H9 (cell line): ENCODE results near the gene SETBP1. TPM values are rescaled to one million over a fixed set of nuclear protein-coding genes. Genes with fewer than 3 reads are reported as not detected.

ENCODE experiments used
- DNase-seq: peaks from one replicate; pipeline ENCODE4 v3.0.0-alpha.2; 2017
- H2AFZ ChIP-seq: one replicate; pipeline ENCODE4 v1.6.1; 2013; ENCODE audit warnings: mild to moderate bottlenecking, low read length, control low read depth, moderate library complexity
- H2AK5ac ChIP-seq: 2 replicates; pipeline ENCODE4 v1.6.1; 2013; ENCODE audit warnings: low read length, control low read depth, mixed read lengths; ENCODE audit not compliant: insufficient read length
- H2BK120ac ChIP-seq: one replicate; pipeline ENCODE4 v1.6.1; 2013; ENCODE audit warnings: low read depth, mild to moderate bottlenecking, low read length, control low read depth, inconsistent platforms; ENCODE audit not compliant: poor library complexity, severe bottlenecking
- H2BK12ac ChIP-seq: 2 replicates; pipeline ENCODE4 v1.6.1; 2013; ENCODE audit warnings: low read length, control low read depth, mixed read lengths, low read depth; ENCODE audit not compliant: insufficient read length
- H2BK15ac ChIP-seq: 2 replicates; pipeline ENCODE4 v1.6.1; 2013; ENCODE audit warnings: low read depth, low read length, control low read depth
- H2BK20ac ChIP-seq: one replicate; pipeline ENCODE4 v1.6.1; 2013; ENCODE audit warnings: low read depth, mild to moderate bottlenecking, low read length, control low read depth, inconsistent platforms; ENCODE audit not compliant: poor library complexity, severe bottlenecking
- H2BK5ac ChIP-seq: 2 replicates; pipeline ENCODE4 v1.6.1; 2013; ENCODE audit warnings: low read length, control low read depth, mixed read lengths; ENCODE audit not compliant: insufficient read length
- H3K14ac ChIP-seq: 2 replicates; pipeline ENCODE4 v1.6.1; 2013; ENCODE audit warnings: low read length, control low read depth; ENCODE audit not compliant: insufficient read depth
- H3K18ac ChIP-seq: 2 replicates; pipeline ENCODE4 v1.6.1; 2013; ENCODE audit warnings: low read depth, mild to moderate bottlenecking, mixed read lengths, low read length, control low read depth; ENCODE audit not compliant: insufficient read length
- H3K23ac ChIP-seq: 2 replicates; pipeline ENCODE4 v1.6.1; 2013; ENCODE audit warnings: low read length, control low read depth, mixed read lengths, low read depth; ENCODE audit not compliant: insufficient read length
- H3K23me2 ChIP-seq: 2 replicates; pipeline ENCODE4 v1.6.1; 2013; ENCODE audit warnings: low read depth, mild to moderate bottlenecking, mixed read lengths, low read length, control low read depth; ENCODE audit not compliant: insufficient read length, poor library complexity, severe bottlenecking
- H3K27ac ChIP-seq: 2 replicates; pipeline ENCODE4 v1.5.1; 2013; ENCODE audit warnings: low read length, control low read depth, mixed read lengths, low read depth; ENCODE audit not compliant: insufficient read length
- H3K27me3 ChIP-seq: 2 replicates; pipeline ENCODE4 v1.6.1; 2013; ENCODE audit warnings: low read length, control low read depth, inconsistent platforms; ENCODE audit not compliant: insufficient read depth
- H3K4ac ChIP-seq: 2 replicates; pipeline ENCODE4 v1.6.1; 2013; ENCODE audit warnings: low read depth, mild to moderate bottlenecking, control low read depth, inconsistent platforms, low read length, moderate library complexity
- H3K4me1 ChIP-seq: 2 replicates; pipeline ENCODE4 v1.6.1; 2013; ENCODE audit warnings: low read length, control low read depth, inconsistent platforms; ENCODE audit not compliant: insufficient read depth
- H3K4me2 ChIP-seq: 2 replicates; pipeline ENCODE4 v1.6.1; 2013; ENCODE audit warnings: low read length, control low read depth, mixed read lengths; ENCODE audit not compliant: insufficient read length, insufficient read depth
- H3K56ac ChIP-seq: 2 replicates; pipeline ENCODE4 v1.6.1; 2013; ENCODE audit warnings: low read depth, mild to moderate bottlenecking, mixed read lengths, low read length, control low read depth; ENCODE audit not compliant: insufficient read length
- H3K79me1 ChIP-seq: 2 replicates; pipeline ENCODE4 v1.6.1; 2013; ENCODE audit warnings: low read depth, mild to moderate bottlenecking, moderate library complexity, low read length, control low read depth, inconsistent platforms; ENCODE audit not compliant: insufficient read depth, poor library complexity, severe bottlenecking
- H3K79me2 ChIP-seq: 2 replicates; pipeline ENCODE4 v1.6.1; 2013; ENCODE audit warnings: low read length, control low read depth, inconsistent platforms; ENCODE audit not compliant: insufficient read depth
- H3K9ac ChIP-seq: 2 replicates; pipeline ENCODE4 v1.6.1; 2013; ENCODE audit warnings: low read length, control low read depth, mixed read lengths; ENCODE audit not compliant: insufficient read length; ENCODE audit errors: extremely low read depth
- H3K9me3 ChIP-seq: one replicate; pipeline ENCODE4 v1.6.1; 2013; ENCODE audit warnings: low read depth, low read length, inconsistent platforms; ENCODE audit not compliant: control insufficient read depth
- H3T11ph ChIP-seq: one replicate; pipeline ENCODE4 v1.6.1; 2013; ENCODE audit warnings: mild to moderate bottlenecking, low read length, control low read depth, inconsistent platforms
- H4K20me1 ChIP-seq: one replicate; pipeline ENCODE4 v1.6.1; 2013; ENCODE audit not compliant: control insufficient read depth, insufficient read length, insufficient read depth
- H4K5ac ChIP-seq: 2 replicates; pipeline ENCODE4 v1.6.1; 2013; ENCODE audit warnings: low read depth, mild to moderate bottlenecking, mixed read lengths, low read length, control low read depth; ENCODE audit not compliant: insufficient read length
- H4K8ac ChIP-seq: replicated peaks from 2 replicates; pipeline ENCODE4 v1.6.1; 2013; ENCODE audit warnings: low read length, control low read depth, mixed read lengths, low read depth; ENCODE audit not compliant: insufficient read length
- H4K91ac ChIP-seq: 2 replicates; pipeline ENCODE4 v1.6.1; 2013; ENCODE audit warnings: low read depth, mild to moderate bottlenecking, moderate library complexity, mixed read lengths, low read length, control low read depth; ENCODE audit not compliant: insufficient read length
- H3K27ac Mint-ChIP-seq, 3 experiments: 2 replicates in 2 of 3; 3 replicates in 1 of 3; pipeline ENCODE4 v1.8.0; 2020 to 2021; ENCODE audit warnings: mixed read lengths in 3 of 3, mild to moderate bottlenecking in 1 of 3, moderate library complexity in 1 of 3
- H3K27me3 Mint-ChIP-seq: 2 replicates; pipeline ENCODE4 v1.8.0; 2021; ENCODE audit warnings: low read depth, mild to moderate bottlenecking, moderate library complexity, mixed read lengths
- H3K36me3 Mint-ChIP-seq, 3 experiments: 2 replicates in 2 of 3; 3 replicates in 1 of 3; pipeline ENCODE4 v1.8.0; 2020 to 2021; ENCODE audit warnings: low read depth in 3 of 3, mixed read lengths in 3 of 3; ENCODE audit not compliant: insufficient read depth in 1 of 3
- H3K4me1 Mint-ChIP-seq, 2 experiments: 2 replicates each; pipeline ENCODE4 v1.8.0; 2020; ENCODE audit warnings: mixed read lengths in 2 of 2
- H3K4me3 Mint-ChIP-seq, 2 experiments: 2 replicates in 1 of 2; 3 replicates in 1 of 2; pipeline ENCODE4 v1.8.0; 2020 to 2021; ENCODE audit warnings: mild to moderate bottlenecking in 2 of 2, mixed read lengths in 2 of 2, moderate library complexity in 1 of 2
- H3K9me3 Mint-ChIP-seq, 2 experiments: 2 replicates in 1 of 2; 3 replicates in 1 of 2; pipeline ENCODE4 v1.8.0; 2020; ENCODE audit warnings: mild to moderate bottlenecking in 2 of 2, mixed read lengths in 2 of 2, moderate library complexity in 1 of 2
- WGBS: extraction: QIAGEN DNeasy Blood & Tissue Kit; methylation state at CpG from one replicate; pipeline ENCODE4 v1.1.7; 2013; ENCODE audit warnings: missing lambda C conversion rate, low lambda C conversion rate, mixed read lengths; ENCODE audit not compliant: insufficient read length; ENCODE audit errors: extremely low coverage; 5-methylcytosine and 5-hydroxymethylcytosine counted together
- total RNA-seq: library from RNA; stranded (reverse); gene quantifications from 2 replicates; pipeline ENCODE4 v1.2.1, GENCODE V29; 2021
- TF ChIP-seq, protein P1 (sequence below): fragments of 200-600 bp; sonication (generic); conservative IDR thresholded peaks from 3 replicates; pipeline ENCODE4 v1.8.0; 2021; ENCODE audit warnings: antibody characterized with exemption, mild to moderate bottlenecking

The SETBP1 gene
- total RNA-seq, 1 experiment from 2014 or later: 4.6 TPM

DNA sequence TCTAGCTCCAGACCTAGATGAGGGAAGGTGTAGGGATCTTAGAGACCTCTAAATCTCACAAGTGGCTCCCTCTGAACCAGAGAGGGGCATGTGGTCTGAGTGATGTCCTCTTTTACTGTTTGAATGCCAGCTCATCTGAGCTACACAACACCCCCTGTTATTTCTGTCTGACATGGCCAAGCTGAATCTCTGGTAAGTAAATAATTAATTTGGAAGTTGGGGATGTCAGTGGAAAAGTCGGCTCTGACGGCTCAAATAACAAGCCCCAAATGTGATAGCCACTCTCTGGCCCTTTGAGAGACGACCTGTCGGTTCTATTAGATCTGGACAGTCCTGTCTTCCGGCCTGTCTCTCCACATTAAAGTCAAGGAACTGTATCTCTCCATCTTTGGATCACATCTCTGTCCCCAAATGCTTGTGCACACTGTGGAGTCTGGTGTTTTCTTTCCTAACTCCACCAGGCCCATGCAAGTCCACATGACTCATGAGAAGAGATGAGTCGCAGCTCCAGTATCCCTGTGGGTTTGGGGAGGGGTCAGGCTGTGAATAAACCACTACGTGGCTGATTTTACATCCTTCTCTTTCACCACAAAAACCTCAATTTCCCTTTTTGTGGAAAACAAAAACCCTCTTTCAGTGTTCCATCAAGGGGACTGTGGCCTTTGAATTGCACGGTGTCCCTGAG, 52.5 kb downstream of the SETBP1 start:
- H3K4me3 Mint-ChIP-seq: no peak overlapping the region

More for the DNA sequence above, 52.5 kb downstream of the SETBP1 start:
- Histone ChIP-seq H2BK12ac (no peak overlapping the region), H3K14ac (no peak overlapping the region), H4K20me1 (no peaks in the 10 kb centered on the region), H3K27ac (no peak overlapping the region), H2BK15ac (no peak overlapping the region), H2BK120ac (no peak overlapping the region), H3K79me1 (no peaks in the 10 kb centered on the region), H3K9ac (no peak overlapping the region), H3K4me2 (no peak overlapping the region), H3K18ac (no peak overlapping the region), H3K79me2 (no peaks in the 10 kb centered on the region), H2AK5ac (no peak overlapping the region), H3K56ac (no peak overlapping the region), H2BK5ac (no peak overlapping the region), H3K9me3 (no peaks in the 10 kb centered on the region), H2BK20ac (no peak overlapping the region), H3K23me2 (no peaks in the 10 kb centered on the region), H3K4ac (no peak overlapping the region), H3K23ac (no peak overlapping the region), H4K8ac (no peak overlapping the region), H4K91ac (no peak overlapping the region), H3T11ph (no peak overlapping the region), H3K4me1 (peaks cover 7% of the 10 kb centered on the region; the same call in 1 of the 2 replicates), H3K27me3 (no peaks in the 10 kb centered on the region), H2AFZ (no peak overlapping the region), H4K5ac (no peak overlapping the region)
- DNase-seq: no peak
- no CpG with 5 or more reads among the region's 8 CpGs for WGBS
- Mint-ChIP-seq H3K4me1 (peaks cover 13 to 24% of the 10 kb centered on the region in 2 experiments), H3K27me3 (no peaks in the 10 kb centered on the region), H3K36me3 (no peaks in the 10 kb centered on the region; a peak in 2 of 7 replicates), H3K9me3 (no peaks in the 10 kb centered on the region), H3K27ac (no peak overlapping the region; a peak in 1 of 7 replicates)
- TF ChIP-seq, protein P1, sequence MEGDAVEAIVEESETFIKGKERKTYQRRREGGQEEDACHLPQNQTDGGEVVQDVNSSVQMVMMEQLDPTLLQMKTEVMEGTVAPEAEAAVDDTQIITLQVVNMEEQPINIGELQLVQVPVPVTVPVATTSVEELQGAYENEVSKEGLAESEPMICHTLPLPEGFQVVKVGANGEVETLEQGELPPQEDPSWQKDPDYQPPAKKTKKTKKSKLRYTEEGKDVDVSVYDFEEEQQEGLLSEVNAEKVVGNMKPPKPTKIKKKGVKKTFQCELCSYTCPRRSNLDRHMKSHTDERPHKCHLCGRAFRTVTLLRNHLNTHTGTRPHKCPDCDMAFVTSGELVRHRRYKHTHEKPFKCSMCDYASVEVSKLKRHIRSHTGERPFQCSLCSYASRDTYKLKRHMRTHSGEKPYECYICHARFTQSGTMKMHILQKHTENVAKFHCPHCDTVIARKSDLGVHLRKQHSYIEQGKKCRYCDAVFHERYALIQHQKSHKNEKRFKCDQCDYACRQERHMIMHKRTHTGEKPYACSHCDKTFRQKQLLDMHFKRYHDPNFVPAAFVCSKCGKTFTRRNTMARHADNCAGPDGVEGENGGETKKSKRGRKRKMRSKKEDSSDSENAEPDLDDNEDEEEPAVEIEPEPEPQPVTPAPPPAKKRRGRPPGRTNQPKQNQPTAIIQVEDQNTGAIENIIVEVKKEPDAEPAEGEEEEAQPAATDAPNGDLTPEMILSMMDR: no peak
